ENCODE measurements around the gene SPTB.

The SPTB gene

GRCh38 chr14:64729386-64730060, 150.2 kb downstream of the SPTB start:
- no peak for DNase-seq (ENCODE audit: low read depth, low spot score)

GRCh38 chr14:64728856-64729255, 150.9 kb downstream of the SPTB start:
- no peak for DNase-seq (ENCODE audit: low read depth, low spot score)

- DNase-seq (ENCODE audit: low read depth, low spot score), result no peak
Measured at GRCh38 chr14:64728106-64728505, 151.6 kb downstream of the SPTB start.

GRCh38 chr14:64727551-64728071, 152.1 kb downstream of the SPTB start:
- no peak for DNase-seq (ENCODE audit: low read depth, low spot score)

- DNase-seq (ENCODE audit: low read depth, low spot score), result peak; percentile 81
Measured at GRCh38 chr14:64726585-64726890, 153.2 kb downstream of the SPTB start.

- DNase-seq (ENCODE audit: low read depth, low spot score), result no peak
Measured at GRCh38 chr14:64725879-64726584, 153.7 kb downstream of the SPTB start.

- no peak for DNase-seq (ENCODE audit: low read depth, low spot score)
Measured at GRCh38 chr14:64725261-64725815, 154.4 kb downstream of the SPTB start.

- no peak for DNase-seq (ENCODE audit: low read depth, low spot score)
Measured at GRCh38 chr14:64724578-64724930, 155.2 kb downstream of the SPTB start.

GRCh38 chr14:64723691-64724577, 155.8 kb downstream of the SPTB start:
- DNase-seq (ENCODE audit: low read depth, low spot score), result no peak

- no peak for DNase-seq (ENCODE audit: low read depth, low spot score)
Measured at GRCh38 chr14:64722842-64723447, 156.8 kb downstream of the SPTB start.

- DNase-seq (ENCODE audit: low read depth, low spot score), result no peak
Measured at GRCh38 chr14:64721899-64722298, 157.8 kb downstream of the SPTB start.

GRCh38 chr14:64721391-64721791, 158.3 kb downstream of the SPTB start:
- DNase-seq (ENCODE audit: low read depth, low spot score), result peak; percentile 93

- DNase-seq (ENCODE audit: low read depth, low spot score), result peak; percentile 83
Measured at GRCh38 chr14:64720131-64720576, 159.6 kb downstream of the SPTB start.

- DNase-seq (ENCODE audit: low read depth, low spot score), result no peak
Measured at GRCh38 chr14:64719601-64720000, 160.1 kb downstream of the SPTB start.

- DNase-seq (ENCODE audit: low read depth, low spot score), result no peak
Measured at GRCh38 chr14:64718762-64719161, 160.9 kb downstream of the SPTB start.

GRCh38 chr14:64717870-64718269, 161.8 kb downstream of the SPTB start:
- no peak for DNase-seq (ENCODE audit: low read depth, low spot score)

GRCh38 chr14:64715628-64716412, 163.9 kb downstream of the SPTB start:
- DNase-seq (ENCODE audit: low read depth, low spot score), result peak; percentile 73

GRCh38 chr14:64715146-64715627, 164.5 kb downstream of the SPTB start:
- DNase-seq (ENCODE audit: low read depth, low spot score), result no peak

GRCh38 chr14:64714432-64715025, 165.2 kb downstream of the SPTB start:
- no peak for DNase-seq (ENCODE audit: low read depth, low spot score)

- DNase-seq (ENCODE audit: low read depth, low spot score), result no peak
Measured at GRCh38 chr14:64713677-64714076, 166.0 kb downstream of the SPTB start.

Measured in astrocyte of the hippocampus (primary cell).